DND-41 (cell line): ENCODE results near the gene GNB2.
A peak's percentile ranks its signal among the peaks of the same experiment; 100 is the strongest.

Source experiments
- ATAC-seq: fragments of 200-7000 bp; cut with Tn5 transposase; 3 replicates; pipeline ENCODE4 v1.9.1; 2021; ENCODE audit warnings: low read depth; ENCODE audit not compliant: insufficient read depth
- DNase-seq: peaks from one replicate; pipeline ENCODE4 v3.0.0-alpha.2; 2020
- H2AFZ ChIP-seq: 2 replicates; pipeline ENCODE4 v1.6.0; 2012; ENCODE audit warnings: low read depth, low read length
- H3K27ac ChIP-seq: 2 replicates; pipeline ENCODE4 v1.5.1; 2012; ENCODE audit warnings: low read length, inconsistent platforms
- H3K27me3 ChIP-seq: fragments of 200-600 bp; sonication (generic); 2 replicates; pipeline ENCODE4 v1.6.0; 2012; ENCODE audit warnings: low read length, mild to moderate bottlenecking, inconsistent platforms; ENCODE audit not compliant: insufficient read depth, poor library complexity
- H3K36me3 ChIP-seq: 2 replicates; pipeline ENCODE4 v1.5.1; 2012; ENCODE audit warnings: low read length, inconsistent platforms; ENCODE audit not compliant: insufficient read depth
- H3K4me1 ChIP-seq: 2 replicates; pipeline ENCODE4 v1.5.1; 2012; ENCODE audit warnings: mild to moderate bottlenecking, low read length; ENCODE audit not compliant: insufficient read depth
- H3K4me2 ChIP-seq: 2 replicates; pipeline ENCODE4 v1.6.0; 2012; ENCODE audit warnings: mild to moderate bottlenecking, moderate library complexity, low read length, inconsistent platforms; ENCODE audit not compliant: insufficient read depth
- H3K4me3 ChIP-seq, 2 experiments: fragments of 200-600 bp in 1 of 2; shearing (Covaris generic) in 1 of 2; 2 replicates each; pipeline ENCODE4 v1.5.1; 2012 to 2016; ENCODE audit warnings: inconsistent platforms in 2 of 2, low read length in 2 of 2, mild to moderate bottlenecking in 2 of 2, low read depth in 1 of 2, moderate library complexity in 1 of 2
- H3K79me2 ChIP-seq: 2 replicates; pipeline ENCODE4 v1.6.0; 2012; ENCODE audit warnings: low read length, inconsistent platforms; ENCODE audit not compliant: insufficient read depth
- H3K9ac ChIP-seq: 2 replicates; pipeline ENCODE4 v1.6.0; 2012; ENCODE audit warnings: low read depth, mild to moderate bottlenecking, inconsistent platforms, low read length, moderate library complexity
- H3K9me3 ChIP-seq: 2 replicates; pipeline ENCODE4 v1.5.1; 2012; ENCODE audit warnings: low read length, moderate library complexity, mild to moderate bottlenecking, inconsistent platforms; ENCODE audit not compliant: insufficient read depth, severe bottlenecking
- H4K20me1 ChIP-seq: 2 replicates; pipeline ENCODE4 v1.6.0; 2012; ENCODE audit warnings: low read length; ENCODE audit not compliant: insufficient read depth
- EZH2 ChIP-seq: IDR thresholded peaks from 3 replicates; pipeline ENCODE4 v1.6.1; 2012; ENCODE audit warnings: borderline replicate concordance, low read depth, mild to moderate bottlenecking, moderate library complexity, low read length, inconsistent platforms; ENCODE audit not compliant: severe bottlenecking
- TF ChIP-seq, protein P1 (sequence below): IDR thresholded peaks from 2 replicates; pipeline ENCODE4 v1.5.1; 2012; ENCODE audit warnings: borderline replicate concordance, low read length, moderate library complexity, mild to moderate bottlenecking; ENCODE audit not compliant: poor library complexity, severe bottlenecking; ENCODE audit errors: extremely low read depth

GNB2 gene

DNA sequence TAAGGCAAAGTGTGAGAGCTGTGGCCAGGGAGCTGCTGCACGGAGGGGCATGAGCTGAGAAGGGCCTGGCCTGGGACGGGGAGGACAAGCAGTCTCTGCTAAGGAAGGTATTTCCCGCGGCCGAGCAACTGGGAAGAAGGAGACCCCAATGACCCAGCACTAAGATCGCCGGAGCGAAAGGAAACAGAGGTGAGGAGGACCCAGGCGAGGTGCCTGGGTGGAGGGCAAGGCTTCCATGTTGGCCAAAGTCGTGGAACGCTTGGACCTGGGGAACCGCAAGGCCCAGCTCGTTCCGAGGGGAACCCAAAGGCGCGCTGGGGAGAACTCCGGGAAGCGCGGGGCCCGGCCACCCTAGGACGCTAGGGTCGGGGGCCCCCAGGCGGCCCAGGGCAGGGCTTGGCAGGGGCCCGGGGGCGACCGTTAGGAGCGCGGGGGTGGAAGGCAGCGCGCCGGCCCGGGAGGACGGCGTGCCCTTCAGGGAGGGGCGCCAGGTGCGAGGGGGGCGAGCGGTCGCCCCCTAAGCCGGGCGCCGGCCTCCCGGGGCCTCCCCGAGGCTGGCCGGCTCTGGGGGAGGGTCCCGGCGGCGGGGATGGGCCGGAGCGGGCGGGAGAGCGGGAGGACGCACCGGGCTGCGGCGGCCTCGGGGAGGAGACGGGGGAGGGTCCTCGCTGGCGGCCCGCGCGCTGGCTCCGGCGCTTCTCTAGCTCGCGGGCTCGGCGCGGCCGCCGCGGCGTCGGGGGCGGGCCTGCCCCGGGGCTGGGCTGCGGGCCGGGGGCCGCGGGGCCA, 20.0 kb downstream of the GNB2 start:
- H3K4me3 ChIP-seq: peak overlapping the region; percentile 93 to 99
- H3K27ac ChIP-seq: peak overlapping the region; percentile 72
- peaks cover 52% of the 10 kb centered on the region for H3K79me2 ChIP-seq
- no peak overlapping the region for H2AFZ ChIP-seq
- H3K4me2 ChIP-seq: peak overlapping the region; percentile 86
- H3K36me3 ChIP-seq: peaks cover 36% of the 10 kb centered on the region
- peaks cover 47% of the 10 kb centered on the region for H4K20me1 ChIP-seq
- H3K9ac ChIP-seq: peak overlapping the region; percentile 84
- no peaks in the 10 kb centered on the region for H3K27me3 ChIP-seq
- H3K9me3 ChIP-seq: no peaks in the 10 kb centered on the region
- TF ChIP-seq, protein P1, sequence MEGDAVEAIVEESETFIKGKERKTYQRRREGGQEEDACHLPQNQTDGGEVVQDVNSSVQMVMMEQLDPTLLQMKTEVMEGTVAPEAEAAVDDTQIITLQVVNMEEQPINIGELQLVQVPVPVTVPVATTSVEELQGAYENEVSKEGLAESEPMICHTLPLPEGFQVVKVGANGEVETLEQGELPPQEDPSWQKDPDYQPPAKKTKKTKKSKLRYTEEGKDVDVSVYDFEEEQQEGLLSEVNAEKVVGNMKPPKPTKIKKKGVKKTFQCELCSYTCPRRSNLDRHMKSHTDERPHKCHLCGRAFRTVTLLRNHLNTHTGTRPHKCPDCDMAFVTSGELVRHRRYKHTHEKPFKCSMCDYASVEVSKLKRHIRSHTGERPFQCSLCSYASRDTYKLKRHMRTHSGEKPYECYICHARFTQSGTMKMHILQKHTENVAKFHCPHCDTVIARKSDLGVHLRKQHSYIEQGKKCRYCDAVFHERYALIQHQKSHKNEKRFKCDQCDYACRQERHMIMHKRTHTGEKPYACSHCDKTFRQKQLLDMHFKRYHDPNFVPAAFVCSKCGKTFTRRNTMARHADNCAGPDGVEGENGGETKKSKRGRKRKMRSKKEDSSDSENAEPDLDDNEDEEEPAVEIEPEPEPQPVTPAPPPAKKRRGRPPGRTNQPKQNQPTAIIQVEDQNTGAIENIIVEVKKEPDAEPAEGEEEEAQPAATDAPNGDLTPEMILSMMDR: no peak
- no peak for TF ChIP-seq EZH2
- DNase-seq (no peak), ATAC-seq (peak; percentile 22; the same call in 2 of the 3 replicates)
- H3K4me1 ChIP-seq: peaks cover 42% of the 10 kb centered on the region

DNA sequence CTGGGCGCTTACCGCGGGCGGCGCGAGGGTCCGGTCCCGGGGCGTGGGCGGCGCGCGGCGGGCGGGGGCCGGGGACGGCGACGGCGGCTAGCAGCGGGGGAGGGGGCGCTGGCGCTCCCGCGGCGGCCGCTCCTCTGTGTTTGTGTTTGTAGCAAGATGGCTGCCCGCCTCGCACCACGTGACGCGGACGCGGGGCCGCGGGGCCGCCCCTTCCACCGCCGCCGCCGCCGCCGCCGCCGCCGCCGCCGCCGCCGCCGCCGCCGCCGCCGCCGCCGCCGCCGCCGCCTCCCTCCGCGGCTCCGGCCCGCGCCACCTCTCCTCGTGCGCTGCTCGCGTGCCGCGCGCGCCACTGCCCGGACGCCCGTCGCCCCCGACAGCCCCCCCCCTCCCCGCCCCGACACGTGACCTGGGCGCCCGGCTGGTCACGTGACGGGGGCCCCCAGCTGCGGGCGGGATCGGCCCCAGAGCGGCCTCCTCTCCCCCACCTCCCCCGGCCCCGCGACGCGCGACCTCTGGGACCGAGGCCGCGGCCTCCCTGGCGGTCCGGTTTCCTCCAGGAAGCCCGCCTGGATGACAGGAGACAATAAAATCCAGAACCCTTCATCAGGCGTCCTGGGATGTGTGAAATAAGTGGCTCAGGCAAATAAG, 20.7 kb downstream of the GNB2 start, which contains the start of gene GIGYF1:
Gene GIGYF1 (minus strand): TSS at position 153 of the 648 bp plus-strand sequence. CDS start 6,012 bp downstream, outside the sequence.
- peak within 1 kb of the TSS; percentile 78 for H2AFZ ChIP-seq
- H3K27ac ChIP-seq: peak within 1 kb of the TSS; percentile 72
- H3K9me3 ChIP-seq: no peaks in the 10 kb centered on the region
- peaks cover 41% of the 10 kb centered on the region for H3K4me1 ChIP-seq
- H3K4me2 ChIP-seq: peak within 1 kb of the TSS; percentile 86
- H3K9ac ChIP-seq: peak within 1 kb of the TSS; percentile 84
- peak; percentile 71 for DNase-seq
- H4K20me1 ChIP-seq: peaks cover 40% of the 10 kb centered on the region
- H3K27me3 ChIP-seq: no peaks in the 10 kb centered on the region
- peaks cover 29% of the 10 kb centered on the region for H3K36me3 ChIP-seq
- TF ChIP-seq, protein P1: no peak
- H3K4me3 ChIP-seq: peak within 1 kb of the TSS; percentile 93 to 99
- peak; percentile 36 for ATAC-seq
- H3K79me2 ChIP-seq: peaks cover 45% of the 10 kb centered on the region

DNA sequence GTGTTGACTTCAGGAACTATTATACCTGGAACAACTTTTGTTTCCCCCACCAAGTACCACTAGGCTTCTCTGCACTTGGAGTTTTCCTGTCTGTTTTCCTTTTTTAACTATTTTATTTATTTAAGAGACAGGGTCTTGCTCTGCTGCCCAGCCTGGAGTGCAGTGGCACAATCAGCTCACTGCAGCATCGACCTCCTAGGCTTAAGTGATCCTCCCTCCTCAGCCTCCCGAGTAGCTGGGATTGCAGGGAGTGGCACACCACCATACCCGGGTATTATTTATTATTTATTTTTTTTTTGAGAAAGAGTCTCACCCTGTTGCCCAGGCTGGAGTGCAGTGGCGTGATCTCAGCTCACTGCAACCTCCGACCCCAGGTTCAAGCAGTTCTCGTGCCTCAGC, 22.6 kb downstream of the GNB2 start:
- ATAC-seq (no peak), DNase-seq (no peak)
- H3K4me3 ChIP-seq: no peak overlapping the region
- H3K4me1 ChIP-seq: peaks cover 29% of the 10 kb centered on the region
- peaks cover 26% of the 10 kb centered on the region for H3K79me2 ChIP-seq
- no peak overlapping the region for H3K9ac ChIP-seq
- TF ChIP-seq EZH2: no peak
- TF ChIP-seq, protein P1: no peak
- H3K9me3 ChIP-seq: no peaks in the 10 kb centered on the region
- peaks cover 22% of the 10 kb centered on the region for H4K20me1 ChIP-seq
- peaks cover 12% of the 10 kb centered on the region; the same call in 1 of the 2 replicates for H3K36me3 ChIP-seq
- H3K4me2 ChIP-seq: no peak overlapping the region
- H3K27me3 ChIP-seq: peaks cover 4% of the 10 kb centered on the region
- H3K27ac ChIP-seq: no peak overlapping the region
- no peak overlapping the region for H2AFZ ChIP-seq
